Putamen (tissue), 1 donor: ENCODE measurements around the gene MAMDC4.

Experiments
- DNase-seq: peaks from one replicate; pipeline ENCODE4 v3.0.0-alpha.2; 2016; ENCODE audit warnings: low spot score

Gene MAMDC4

DNA sequence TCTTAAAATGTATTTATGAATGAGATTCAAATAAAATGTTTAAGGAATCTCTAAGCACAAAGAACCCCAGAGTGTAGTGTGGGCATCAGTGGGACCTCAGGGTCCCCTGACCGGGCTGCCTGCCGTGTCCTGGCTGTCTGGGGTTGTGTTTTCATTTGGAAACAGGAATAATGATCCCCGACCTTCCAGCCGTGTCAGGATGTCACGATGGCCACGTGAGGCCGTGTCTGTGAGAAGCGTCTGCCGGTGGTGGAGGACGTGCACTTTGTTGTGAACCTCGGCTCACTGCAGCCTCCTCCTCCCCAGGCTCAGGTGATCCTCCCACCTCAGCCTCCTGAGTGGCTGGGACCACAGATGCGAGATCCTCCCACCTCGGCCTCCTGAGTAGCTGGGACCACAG is 38.5 kb downstream of the MAMDC4 start:
- DNase-seq, result no peak

DNA sequence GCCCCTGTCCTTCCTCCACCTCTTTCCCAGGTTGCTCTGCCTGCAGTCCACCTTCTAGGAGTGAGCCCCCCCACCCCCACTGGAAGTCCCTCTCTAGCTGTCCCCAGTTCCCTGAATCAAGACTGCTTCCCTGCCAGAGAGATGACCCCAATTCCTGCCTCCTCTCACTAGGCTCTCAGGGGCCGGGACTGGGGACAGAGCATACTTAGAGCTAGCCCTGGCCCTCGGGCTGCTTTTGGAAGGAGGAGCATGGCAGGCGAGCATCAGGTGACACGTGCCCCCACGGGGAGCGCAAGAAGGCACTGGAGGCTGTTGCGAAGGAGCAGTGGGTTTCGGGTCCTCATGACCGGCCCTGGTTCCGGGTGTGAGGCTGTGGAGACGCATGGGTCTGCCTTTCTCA is 43.9 kb downstream of the MAMDC4 start:
- no peak for DNase-seq

DNA sequence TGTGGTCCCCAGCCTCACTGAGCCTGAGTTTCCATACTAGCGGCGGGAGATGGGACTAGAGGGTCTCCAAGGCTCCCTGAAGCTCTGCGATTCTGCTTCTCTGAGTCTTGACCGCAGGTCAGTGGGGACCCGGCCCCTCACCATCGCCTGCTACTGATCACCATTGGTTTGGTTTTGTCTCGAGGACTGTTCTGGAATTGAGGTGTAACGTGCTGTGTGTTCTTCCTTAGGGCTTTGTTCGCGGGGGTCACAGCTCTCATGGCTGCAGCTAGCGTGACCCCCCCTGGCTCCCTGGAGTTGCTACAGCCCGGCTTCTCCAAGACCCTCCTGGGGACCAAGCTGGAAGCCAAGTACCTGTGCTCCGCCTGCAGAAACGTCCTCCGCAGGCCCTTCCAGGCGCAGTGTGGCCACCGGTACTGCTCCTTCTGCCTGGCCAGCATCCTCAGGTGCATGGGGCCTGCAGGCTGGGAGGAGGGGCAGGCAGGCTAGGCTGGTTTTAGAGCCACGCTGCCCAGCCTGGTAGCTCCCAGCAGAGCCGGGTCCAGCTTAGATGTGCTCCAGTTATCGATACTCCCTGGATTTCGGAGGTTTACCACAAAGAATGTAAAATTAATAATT is 46.4 kb downstream of the MAMDC4 start:
- DNase-seq, result no peak

DNA sequence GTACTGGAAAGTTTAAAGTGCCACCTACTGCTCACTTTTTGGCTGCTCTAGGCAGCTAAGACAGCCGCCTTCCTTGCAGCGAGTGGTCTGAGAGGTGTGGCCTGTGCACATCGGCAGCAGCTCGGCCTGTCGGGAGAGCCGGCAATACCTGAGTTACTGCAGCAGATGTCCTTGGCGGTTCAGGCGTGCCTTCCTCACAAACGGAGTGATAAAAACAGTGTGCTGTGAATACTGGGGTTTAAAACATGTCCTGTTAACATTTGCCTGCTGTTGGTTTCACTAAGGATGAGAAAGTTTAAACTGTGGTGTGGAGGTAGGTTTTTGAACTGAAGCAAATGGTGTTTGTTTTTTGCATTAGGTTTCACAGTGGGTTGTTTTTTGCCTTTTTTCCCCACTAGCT is 47.0 kb downstream of the MAMDC4 start:
- no peak for DNase-seq

DNA sequence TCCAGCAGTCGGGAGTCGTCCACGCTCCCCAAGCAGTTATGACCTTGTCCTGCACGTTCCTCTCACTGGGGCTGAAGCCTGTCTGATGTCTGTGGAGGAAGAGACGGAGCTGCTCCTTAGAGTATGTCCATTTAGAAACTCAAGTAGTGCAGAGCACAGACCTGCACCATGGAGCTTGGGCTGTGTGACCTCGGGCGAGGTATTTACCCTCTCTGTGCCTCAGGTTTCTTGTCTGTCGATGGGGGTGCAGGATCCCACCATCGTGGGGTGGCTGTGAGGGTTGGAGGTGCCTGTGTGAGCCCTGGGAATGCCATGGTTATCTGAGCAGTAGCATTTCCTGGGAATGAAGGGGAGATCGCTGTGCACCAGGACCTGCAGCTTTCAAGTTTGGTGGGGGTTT is 48.4 kb downstream of the MAMDC4 start:
- DNase-seq, result no peak

DNA sequence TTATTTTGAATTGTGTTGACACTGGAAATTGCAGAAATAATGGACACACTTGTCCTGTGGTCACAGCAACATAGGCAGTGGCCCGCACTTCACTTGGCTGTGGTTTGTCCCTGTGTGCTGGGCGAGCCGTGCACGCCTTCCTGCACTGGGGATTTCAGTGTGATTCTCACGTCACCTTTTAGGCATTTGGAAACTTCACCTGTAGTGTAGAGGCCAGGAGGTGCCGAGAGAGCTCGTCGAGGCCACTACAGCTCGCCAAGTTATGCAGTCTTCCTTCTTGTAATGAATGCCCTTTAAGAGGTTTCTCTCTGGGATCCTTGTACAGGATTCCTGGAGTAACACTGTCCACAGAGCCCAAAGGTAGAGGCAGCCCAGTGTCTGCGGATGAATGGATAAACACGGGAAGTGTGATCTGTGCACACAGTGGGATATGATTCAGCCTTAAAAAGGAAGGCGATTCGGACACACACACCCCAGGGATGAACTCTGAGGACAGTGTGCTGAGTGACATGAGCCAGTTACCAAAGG is 48.9 kb downstream of the MAMDC4 start:
- no peak for DNase-seq

DNA sequence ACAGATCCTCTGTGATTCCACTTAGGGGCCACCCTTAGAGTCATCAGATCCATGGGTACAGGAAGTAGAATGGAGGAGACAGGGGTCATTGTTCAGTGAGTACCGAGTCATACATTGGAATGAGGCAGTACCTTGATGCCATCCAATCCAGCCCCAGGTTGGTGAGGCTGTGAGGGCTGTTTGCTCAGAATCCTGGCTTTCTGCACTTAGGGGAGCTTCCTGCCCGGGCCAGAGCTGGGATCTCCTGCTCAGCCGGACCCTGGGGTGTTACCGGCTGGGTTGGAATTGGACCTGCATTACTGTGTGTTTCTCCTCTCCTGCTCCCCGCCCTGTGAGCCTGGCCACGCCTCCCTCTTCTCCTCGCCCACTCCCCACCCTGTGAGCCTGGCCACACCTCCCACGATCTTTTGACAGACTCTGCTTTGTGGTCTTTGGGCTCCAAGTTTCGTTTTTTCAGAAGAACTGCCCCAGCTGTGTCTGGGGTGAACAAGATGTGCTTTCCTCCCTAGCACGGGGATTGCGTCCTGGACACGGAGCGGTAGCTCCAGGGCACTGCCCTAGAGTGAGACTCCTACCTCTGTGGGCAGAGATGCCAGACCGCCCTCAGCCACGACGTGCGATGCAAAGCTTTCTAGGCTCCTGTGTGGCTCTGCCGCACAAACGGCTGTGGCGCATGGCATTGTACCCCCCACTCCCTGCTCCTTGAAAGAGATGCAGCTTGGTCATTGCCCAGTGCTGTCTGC is 49.5 kb downstream of the MAMDC4 start:
- no peak for DNase-seq

DNA sequence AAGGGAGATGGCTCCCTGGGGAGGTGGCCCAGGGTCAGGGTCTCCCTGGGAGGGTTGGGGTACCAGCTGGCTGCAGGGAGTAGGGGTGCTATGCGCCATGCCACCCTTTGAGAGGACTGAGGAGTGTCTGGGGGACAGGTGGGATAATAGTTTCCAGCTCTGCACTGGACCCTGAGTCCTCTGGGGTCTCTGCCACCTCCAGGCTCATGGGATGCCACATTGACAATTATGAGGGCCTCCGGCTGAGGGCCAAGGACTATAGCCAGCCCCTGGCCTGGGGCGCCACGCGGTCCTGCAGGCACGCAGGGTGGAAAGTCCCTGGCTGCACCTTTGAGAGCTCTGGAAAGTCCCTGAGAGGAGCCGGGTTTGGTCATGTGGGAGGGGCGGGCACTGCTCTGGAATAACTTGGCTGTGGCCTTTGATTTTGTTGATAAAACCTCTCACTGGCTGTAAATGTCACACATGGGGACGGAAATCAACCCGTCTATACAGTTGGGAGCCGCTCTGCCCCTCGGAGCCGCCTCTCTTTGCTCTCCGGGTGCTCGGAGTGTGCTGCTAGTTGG is 50.2 kb downstream of the MAMDC4 start:
- no peak for DNase-seq

DNA sequence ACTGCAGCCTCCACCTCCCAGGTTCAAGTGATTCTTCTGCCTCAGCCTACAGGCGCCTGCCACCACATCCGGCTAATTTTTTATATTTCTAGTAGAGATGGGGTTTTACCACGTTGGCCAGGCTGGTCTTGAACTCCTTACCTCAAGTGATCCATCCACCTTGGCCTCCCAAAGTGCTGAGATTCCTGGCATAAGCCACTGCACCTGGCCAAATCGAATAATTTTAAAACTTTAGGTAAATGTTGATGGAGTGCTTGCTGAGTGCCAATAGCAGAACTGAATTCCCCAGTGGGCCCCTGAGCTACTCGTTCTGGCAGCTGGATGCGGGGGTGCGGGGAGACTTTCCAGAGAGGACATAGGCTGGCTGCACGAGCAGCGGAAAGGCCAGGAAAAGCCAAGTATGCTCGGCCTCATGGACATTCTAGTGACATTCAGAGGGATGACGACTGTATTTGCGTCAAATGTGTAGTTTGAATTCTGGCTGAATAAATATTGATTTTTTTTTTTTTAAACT is 51.0 kb downstream of the MAMDC4 start:
- DNase-seq, result no peak

DNA sequence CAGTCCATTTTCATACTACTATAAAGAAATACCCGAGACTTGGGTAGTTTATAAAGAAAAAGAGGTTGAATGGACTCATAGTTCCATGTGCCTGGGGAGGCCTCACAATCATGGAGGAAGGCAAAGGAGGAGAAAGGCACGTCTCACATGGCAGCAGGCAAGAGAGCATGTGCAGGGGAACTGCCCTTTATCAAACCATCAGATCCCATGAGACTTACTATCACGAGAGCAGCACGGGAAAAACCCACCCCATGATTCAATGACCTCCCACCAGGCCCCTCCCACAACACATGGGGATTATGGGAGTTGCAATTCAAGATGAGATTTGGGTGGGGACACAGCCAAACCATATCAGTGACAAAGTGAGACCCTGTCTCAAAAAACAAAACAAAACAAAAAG is 54.1 kb downstream of the MAMDC4 start:
- DNase-seq, result no peak

DNA sequence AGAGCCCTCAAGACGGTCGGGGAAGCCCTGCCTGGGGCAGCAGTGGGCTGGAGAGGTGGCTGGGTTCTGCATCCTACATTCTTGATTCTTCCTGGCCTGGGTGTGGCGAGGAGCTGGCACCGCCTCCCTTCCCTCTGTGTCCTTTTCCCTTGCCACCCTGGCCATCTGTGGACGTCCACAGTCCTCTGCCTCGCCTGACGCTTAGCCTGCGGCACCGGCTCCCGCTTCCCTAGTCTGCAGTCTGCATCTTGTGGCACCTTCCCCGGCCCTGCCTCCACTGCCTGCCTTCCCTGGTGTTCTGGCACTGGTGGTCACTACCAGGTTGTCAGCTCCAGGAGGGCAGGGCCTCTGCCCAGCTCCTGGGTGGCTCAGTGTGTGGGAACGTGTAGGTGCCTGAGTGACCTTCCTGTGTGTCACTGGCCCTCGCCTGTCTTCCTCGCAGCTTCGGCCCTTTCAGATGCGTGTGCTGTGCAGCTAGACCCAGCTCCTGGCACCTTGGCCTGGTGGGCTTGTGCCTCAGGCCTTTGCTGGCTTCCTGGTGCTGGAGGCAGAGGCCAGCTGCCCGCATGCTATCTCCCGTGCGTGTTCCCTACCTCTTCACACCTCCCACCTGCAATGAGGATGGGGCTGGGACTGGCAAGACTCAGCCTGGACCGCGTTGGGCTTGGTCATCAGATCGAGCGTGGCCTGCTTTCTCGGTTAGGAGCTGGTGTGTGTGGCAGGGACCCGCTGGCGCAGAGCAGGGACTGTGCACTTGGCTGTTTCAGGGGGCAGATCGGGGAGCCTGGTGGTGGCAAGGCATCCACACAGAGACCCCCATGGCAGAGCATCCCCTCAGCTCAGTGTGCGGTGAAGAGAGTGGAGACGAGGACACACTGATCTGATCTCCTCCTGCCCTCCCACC is 55.1 kb downstream of the MAMDC4 start:
- DNase-seq, result no peak
